Dedifferentiated amniotic fluid mesenchymal stem cell (primary cell): ENCODE measurements around the gene FARSA.
"Not testable (repeated sequence)": the region's sequence is repeated elsewhere in the genome, so short reads cannot be mapped to it uniquely, and the experiment has no call there.

ENCODE experiments used
- DNase-seq: peaks from one replicate; pipeline ENCODE4 v3.0.0-alpha.2; 2016; ENCODE audit errors: extremely low spot score

FARSA gene

GRCh38 chr19:12933287-12934072 lies at the start of gene FARSA:
Gene FARSA (minus strand): TSS chr19:12933711. CDS start chr19:12933696, 15 bp downstream.
- DNase-seq, result peak; percentile 93

GRCh38 chr19:12983091-12983490 lies 49.6 kb upstream of the FARSA start:
- DNase-seq, result no peak

- no peak for DNase-seq
These were observed 49.1 kb upstream of the FARSA start for GRCh38 chr19:12982648-12983047.

GRCh38 chr19:12979974-12980373 lies 46.5 kb upstream of the FARSA start:
- no peak for DNase-seq

- not testable (repeated sequence) for DNase-seq
These were observed 42.6 kb upstream of the FARSA start for GRCh38 chr19:12976109-12976508.

- no peak for DNase-seq
These were observed 41.8 kb upstream of the FARSA start for GRCh38 chr19:12975221-12975741.

GRCh38 chr19:12974301-12975220 lies 41.0 kb upstream of the FARSA start:
- DNase-seq, result no peak

- DNase-seq, result no peak
These were observed 39.7 kb upstream of the FARSA start for GRCh38 chr19:12973236-12973635.

- DNase-seq, result no peak
These were observed 36.7 kb upstream of the FARSA start for GRCh38 chr19:12970070-12970820.

GRCh38 chr19:12969292-12969988 lies 35.9 kb upstream of the FARSA start, which contains the start of gene DAND5:
Gene DAND5 (plus strand): TSS chr19:12969576. CDS start chr19:12969661, 85 bp downstream.
- no peak for DNase-seq

GRCh38 chr19:12967907-12968306 lies 34.4 kb upstream of the FARSA start:
- DNase-seq, result no peak

GRCh38 chr19:12965812-12966135 lies 32.3 kb upstream of the FARSA start:
- no peak for DNase-seq

- DNase-seq, result peak; percentile 40
These were observed 31.7 kb upstream of the FARSA start for GRCh38 chr19:12965017-12965811.

- DNase-seq, result no peak
These were observed 26.0 kb upstream of the FARSA start for GRCh38 chr19:12959481-12959880.

GRCh38 chr19:12957389-12957952 lies 24.0 kb upstream of the FARSA start:
- not testable (repeated sequence) for DNase-seq

GRCh38 chr19:12956446-12957388 lies 23.2 kb upstream of the FARSA start, which contains the start of gene GADD45GIP1:
Gene GADD45GIP1 (minus strand): TSS chr19:12957223. CDS start chr19:12957212, 11 bp downstream.
- DNase-seq, result peak; percentile 50

GRCh38 chr19:12955996-12956395 lies 22.5 kb upstream of the FARSA start:
- no peak for DNase-seq

GRCh38 chr19:12955575-12955974 lies 22.1 kb upstream of the FARSA start:
- DNase-seq, result not testable (repeated sequence)

GRCh38 chr19:12954612-12954962 lies 21.1 kb upstream of the FARSA start:
- DNase-seq, result no peak
